ENCODE results near the gene SYNC. TPM values are rescaled to one million over a fixed set of nuclear protein-coding genes. Genes with fewer than 3 reads are reported as not detected.
"Not testable (repeated sequence)": the region's sequence is repeated elsewhere in the genome, so short reads cannot be mapped to it uniquely, and the experiment has no call there.

Gene SYNC
- total RNA-seq, 1 experiment from 2014 or later: 3.0 TPM

DNA sequence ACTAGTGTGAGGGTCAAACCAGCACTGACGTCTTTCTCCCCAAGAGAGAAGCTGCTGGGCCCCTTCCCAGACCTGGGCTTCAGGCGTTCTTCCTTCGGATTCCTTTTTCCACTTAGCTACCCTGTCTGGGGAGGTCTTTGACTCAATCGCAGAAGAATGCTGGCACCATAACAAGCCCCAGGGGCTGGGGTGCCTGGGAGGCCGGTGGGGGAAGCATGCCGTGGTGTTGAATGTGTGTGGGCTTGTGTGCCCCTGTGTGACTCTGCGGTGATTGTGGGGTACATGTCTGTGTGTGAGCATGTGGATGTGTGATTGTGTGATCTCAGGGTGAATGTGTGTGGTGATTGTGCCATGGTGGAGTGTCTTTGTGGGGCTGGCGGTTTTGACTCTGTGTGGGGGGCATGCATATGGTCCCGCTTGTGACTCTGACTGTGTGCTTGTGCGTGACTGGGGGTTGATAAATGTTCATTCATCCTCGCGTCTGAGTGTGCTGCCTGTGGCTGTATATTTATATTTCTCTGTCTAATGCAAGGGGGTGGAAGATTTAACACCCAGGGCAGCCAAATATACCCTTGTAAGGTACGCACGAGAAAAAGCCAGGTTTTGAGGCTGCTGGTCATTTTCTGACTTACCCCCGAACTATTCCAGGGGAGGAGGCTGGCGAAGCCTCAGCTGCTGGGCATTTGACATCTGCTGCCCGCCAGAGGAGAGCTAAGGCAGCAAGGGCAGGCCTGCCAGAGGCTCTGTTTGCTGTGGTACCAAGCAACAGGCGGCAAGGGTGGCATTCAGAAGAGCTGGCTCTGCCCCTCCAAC lies 1.1 kb upstream of the SYNC start:
- peak; percentile 50 for DNase-seq (ENCODE audit: low read depth, low spot score)
- in situ Hi-C loops (cut with HindIII; ENCODE audit: low pct_unique_long_range_greater_than_20kb, low sequenced_read_pairs): no loop called here

DNA sequence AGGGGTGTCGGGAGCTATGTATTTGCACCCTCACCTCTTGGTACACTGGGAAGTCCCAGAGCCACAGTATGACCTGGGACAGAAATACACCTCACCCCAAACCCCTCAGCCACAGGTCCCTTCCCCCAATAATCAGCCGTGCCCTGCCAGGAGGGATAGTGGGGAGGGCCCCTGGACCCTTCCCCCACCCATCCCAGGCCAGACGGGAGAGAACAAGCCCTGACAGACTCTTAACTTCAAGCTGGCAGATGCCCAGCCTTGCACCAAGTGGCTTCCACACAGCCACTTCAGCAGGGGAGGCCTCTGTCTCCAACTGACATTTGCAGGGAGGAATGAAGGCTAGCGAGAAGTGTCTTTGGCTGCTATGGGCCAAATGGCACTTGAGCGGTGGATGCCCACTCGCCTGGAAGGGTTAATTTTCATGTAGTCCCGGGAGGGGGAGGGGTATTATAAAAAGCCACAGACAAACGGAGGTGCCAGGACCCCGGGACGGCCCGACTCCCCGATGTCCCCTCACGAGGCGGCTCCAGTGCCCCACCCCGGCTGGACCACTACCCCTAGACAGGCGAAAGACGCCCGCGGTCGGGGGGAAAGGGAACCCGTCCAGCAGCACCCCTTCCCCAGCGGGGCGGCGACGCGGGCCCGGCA lies 495 bp downstream of the SYNC start:
- DNase-seq (ENCODE audit: low read depth, low spot score): no peak
- in situ Hi-C loops (cut with HindIII; ENCODE audit: low pct_unique_long_range_greater_than_20kb, low sequenced_read_pairs): no loop called here

DNA sequence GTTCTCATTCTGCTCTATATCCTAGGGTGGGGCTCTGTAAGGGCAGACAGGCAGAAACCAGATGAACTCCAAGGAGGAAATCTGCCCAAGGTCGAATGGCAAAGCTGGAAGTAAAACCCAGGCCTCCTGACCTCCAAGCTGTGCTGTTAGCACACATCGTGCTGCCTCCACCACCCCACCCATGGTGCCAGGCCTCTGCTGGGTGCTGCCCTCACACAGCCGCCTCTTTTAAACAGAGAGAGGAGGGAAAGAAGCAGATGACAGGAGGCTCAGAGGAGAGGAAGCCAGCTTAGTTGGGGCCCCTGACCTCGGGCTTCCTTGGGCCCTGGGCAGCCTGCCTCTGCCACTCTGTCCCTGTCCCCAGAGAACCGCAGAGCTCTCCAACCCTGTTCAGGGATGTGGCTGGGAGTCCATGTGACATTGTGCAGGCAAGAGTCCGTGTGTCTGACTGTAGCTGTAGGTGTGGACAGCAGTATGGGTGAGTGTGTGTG lies 1.1 kb downstream of the SYNC start:
- DNase-seq (ENCODE audit: low read depth, low spot score): no peak
- in situ Hi-C loops (cut with HindIII; ENCODE audit: low pct_unique_long_range_greater_than_20kb, low sequenced_read_pairs): no loop called here

DNA sequence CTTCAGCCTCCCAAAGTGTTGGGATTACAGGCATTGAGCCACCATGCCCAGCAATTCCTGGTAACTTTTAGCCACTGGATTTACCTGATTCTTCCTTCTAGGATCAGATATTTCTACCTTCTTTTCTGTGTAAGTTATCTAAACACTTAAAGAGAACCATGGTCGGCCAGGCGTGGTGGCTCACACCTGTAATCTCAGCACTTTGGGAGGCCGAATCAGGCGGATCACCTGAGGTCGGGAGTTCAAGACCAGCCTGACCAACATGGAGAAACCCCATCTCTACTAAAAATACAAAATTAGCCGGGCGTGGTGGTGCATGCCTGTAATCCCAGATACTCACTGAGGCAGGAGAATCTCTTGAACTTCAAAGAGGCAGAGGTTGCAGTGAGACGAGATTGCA lies 5.6 kb downstream of the SYNC start:
- DNase-seq (ENCODE audit: low read depth, low spot score); in situ Hi-C loops (cut with HindIII; ENCODE audit: low pct_unique_long_range_greater_than_20kb, low sequenced_read_pairs): not testable (repeated sequence)

DNA sequence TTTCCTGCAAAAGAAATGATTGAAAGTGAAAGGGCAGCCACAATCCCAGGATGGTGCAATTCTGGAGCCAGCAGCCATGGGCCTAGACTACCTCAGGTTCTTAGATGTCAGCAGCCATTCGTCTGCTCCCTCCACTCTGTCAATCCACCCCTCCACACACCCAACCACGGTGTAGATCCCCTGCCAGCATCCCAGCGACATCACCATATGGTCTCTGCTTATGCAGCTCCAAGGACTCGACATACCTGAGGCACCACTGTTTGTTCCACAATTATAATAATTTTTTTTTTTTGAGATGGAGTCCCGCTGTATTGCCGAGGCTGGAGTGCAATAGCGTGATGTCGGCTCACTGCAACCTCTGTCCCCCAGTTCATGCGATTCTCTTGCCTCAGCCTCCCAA lies 6.5 kb downstream of the SYNC start:
- in situ Hi-C loops (cut with HindIII; ENCODE audit: low pct_unique_long_range_greater_than_20kb, low sequenced_read_pairs): no loop called here
- no peak for DNase-seq (ENCODE audit: low read depth, low spot score)

DNA sequence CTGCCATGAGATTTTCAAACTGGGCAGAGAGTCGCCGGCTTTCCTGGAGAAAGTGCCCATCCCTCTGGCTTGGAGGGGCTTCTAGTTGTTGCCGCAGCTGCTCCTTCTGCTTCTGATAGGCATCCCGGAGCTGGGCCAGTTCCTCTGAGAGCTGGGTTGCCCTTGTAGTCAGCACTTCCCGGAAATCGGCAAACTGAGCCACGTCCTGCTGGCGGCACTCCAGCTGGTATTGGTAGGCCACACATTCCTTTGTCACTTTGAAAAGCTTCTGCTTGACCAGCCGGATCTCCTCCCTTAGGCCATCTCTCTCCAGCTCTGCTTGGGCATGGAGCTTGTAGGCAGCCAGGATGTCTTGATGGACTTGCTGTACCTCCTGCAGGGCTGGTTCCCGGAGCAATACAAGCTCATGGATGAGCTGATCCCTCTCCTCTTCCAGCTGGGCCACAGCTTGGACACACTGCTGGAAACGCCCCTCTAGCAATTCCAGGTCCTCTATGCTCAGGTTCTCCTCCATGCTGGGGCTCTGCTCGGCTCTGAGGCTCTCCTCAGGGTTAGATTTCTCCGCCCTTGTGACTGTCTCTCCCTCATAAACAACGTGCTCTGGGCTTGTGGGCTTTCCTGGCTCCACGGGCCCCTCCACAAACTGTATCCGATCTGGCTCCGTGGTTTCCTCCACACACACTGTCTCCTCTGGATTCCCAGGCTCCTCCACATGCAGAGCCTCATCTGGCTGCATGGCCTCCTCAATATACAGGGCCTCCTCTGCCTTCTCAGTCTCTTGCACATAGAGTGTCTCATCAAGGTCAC lies 7.3 kb downstream of the SYNC start:
- in situ Hi-C loops (cut with HindIII; ENCODE audit: low pct_unique_long_range_greater_than_20kb, low sequenced_read_pairs): no loop called here
- DNase-seq (ENCODE audit: low read depth, low spot score): no peak

DNA sequence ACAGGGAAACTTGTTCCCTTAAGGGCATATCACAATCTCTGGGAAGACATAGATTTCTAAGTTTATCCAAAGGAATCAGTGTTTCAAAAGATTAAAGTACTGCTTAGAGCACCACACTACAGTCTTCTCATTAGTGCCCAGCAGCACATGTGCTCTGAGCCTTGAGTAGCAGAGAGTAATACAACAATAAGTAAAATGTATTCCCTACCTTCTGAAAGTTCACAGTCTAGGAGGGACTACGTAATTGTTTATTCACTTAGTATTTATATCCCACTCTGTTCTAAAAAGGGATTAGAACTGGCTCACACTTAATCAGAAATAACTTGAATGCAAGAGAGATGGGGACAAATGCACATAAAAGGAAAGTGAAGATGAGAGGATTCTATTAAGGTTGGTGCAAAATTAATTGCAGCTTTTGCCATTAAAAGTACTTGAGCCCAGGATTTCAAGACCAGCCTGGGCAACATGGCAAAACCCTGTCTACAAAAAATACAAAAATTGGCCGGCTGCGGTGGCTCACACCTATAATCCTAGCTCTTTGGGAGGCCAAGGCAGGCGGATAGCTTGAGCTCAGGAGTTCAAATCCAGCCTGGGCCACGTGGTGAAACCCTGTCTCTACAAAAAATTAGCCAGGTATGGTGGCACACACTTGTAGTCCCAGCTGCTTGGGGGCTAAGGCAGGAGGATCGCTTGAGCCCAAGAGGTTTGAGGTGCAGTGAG lies 9.0 kb downstream of the SYNC start:
- in situ Hi-C loops (cut with HindIII; ENCODE audit: low pct_unique_long_range_greater_than_20kb, low sequenced_read_pairs): no loop called here
- no peak for DNase-seq (ENCODE audit: low read depth, low spot score)

DNA sequence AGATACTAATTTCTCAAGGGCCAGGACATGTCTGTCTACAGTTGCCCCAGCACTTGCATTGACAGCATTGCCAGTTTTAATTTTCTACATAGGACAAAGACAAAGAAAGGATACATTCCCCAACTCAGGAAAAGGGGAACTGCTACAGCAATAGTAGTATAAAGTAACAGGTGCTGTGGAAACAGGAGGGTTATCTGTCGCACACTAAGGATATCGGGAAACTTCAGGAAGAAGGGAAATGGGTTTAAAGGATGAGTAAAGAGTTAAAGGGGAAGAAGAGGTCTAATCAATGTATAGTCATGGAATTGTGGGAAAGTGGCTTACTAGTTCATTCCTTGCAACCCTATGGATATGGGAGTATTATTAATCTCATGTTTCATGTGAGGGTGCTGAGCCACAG lies 16.2 kb downstream of the SYNC start:
- no peak for DNase-seq (ENCODE audit: low read depth, low spot score)
- in situ Hi-C loops (cut with HindIII; ENCODE audit: low pct_unique_long_range_greater_than_20kb, low sequenced_read_pairs): no loop called here

DNA sequence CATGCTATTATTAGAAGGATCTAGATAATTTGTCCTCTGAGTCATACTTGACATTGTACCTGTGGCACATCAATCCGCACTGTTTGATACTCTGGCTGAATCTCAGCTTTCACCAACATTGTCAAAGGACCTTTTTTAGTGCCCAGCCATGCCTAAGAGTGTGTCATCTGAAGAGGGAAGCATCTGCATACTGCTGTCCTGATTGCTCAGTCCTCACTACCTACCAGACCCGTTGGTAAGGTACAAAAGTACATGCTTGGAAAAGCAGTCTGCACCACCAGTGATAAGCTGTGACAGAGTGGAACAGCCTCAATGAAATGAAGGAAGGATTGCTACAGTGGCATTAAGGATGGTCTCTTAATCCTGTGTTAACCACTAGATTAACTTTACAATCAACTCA lies 17.1 kb downstream of the SYNC start:
- in situ Hi-C loops (cut with HindIII; ENCODE audit: low pct_unique_long_range_greater_than_20kb, low sequenced_read_pairs): no loop called here

DNA sequence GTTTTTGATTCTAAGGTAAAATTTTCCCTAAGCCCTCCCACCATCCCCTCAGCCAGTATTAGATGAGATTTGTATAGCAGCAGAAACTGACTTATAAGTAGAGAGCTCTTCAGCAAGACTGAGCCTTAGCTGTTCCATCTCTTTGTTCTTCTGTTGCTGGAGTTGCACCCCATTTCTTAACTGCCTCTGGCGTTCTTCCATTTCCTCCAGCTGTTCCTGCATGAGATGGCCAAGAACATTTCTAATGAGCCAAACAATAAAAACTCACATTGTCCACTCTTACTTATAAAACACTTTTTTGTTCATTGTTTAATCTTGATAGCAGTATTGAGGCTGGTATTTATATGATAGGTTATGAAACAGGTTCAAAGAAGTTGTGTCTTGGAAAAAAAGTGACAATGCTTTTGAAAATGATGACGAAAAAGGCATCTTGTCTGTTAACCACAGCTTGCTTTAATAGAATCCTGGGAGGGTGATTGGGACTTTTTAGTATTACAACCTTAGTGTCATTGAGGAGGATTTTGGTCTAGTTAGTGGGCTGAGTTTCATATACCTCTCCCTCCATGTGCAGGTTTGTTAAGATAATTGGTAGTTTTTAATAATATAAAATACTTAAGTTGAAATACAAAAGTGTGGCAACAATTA lies 18.3 kb downstream of the SYNC start:
- in situ Hi-C loops (cut with HindIII; ENCODE audit: low pct_unique_long_range_greater_than_20kb, low sequenced_read_pairs): no loop called here
- DNase-seq (ENCODE audit: low read depth, low spot score): peak; percentile 21

More for the DNA sequence above, 17.1 kb downstream of the SYNC start:
- no peak for DNase-seq (ENCODE audit: low read depth, low spot score)

DNA sequence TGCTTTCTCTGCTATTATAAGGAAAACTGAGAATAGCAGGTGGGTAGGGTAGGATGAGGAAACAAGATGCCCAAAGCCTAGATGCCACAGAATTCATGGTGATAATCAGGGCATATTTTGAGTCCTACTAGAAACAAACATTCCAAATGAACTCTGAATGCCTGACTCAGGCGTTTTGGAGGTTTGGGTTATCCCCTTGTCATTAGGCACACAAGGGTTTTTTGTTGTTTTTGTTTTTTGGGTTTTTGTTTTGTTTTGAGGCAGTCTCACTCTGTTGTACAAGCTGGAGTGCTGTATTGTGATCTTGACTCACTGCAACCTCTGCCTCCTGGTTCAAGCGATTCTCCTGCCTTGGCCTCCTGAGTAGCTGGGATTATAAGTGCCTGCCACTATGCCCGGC lies 19.2 kb downstream of the SYNC start:
- DNase-seq (ENCODE audit: low read depth, low spot score): no peak
- in situ Hi-C loops (cut with HindIII; ENCODE audit: low pct_unique_long_range_greater_than_20kb, low sequenced_read_pairs): no loop called here

DNA sequence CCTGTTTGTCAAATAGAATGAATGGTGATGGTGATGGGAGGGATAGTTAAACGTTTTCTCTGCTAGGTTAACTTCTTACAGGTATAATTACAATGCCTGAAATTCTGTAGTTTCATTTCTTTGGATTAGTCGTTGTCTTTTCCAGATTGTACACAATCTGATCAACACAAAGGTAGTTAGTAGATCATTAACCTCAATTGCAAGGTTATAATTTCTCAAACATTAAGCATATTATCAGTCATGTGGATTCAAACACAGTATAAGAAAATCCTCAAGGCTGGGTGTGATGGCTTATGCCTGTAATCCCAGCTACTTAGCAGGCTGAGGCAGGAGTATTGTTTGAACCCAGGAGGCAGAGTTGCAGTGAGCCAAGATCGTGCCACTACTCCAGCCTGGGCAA lies 20.6 kb downstream of the SYNC start:
- DNase-seq (ENCODE audit: low read depth, low spot score): no peak
- in situ Hi-C loops (cut with HindIII; ENCODE audit: low pct_unique_long_range_greater_than_20kb, low sequenced_read_pairs): no loop called here

DNA sequence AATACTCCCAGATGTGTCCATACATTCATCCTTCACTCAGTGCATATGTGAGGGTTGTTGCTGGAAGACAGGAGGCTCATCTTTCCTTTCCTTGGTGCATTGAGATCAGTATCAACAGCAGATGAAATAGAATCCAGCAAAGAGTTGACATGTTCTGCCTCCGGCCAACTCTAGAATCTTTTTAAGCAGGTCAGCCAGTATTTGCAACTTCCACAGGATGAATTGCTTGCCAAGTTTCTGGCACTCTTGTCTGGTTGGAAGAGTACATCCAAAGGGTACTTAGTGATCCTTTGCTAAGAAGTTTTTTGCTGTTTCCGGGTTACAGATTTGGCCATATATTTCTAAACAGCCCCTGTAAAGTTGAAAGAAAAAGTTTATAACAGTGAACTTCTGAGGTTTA lies 21.1 kb downstream of the SYNC start:
- in situ Hi-C loops (cut with HindIII; ENCODE audit: low pct_unique_long_range_greater_than_20kb, low sequenced_read_pairs): no loop called here

DNA sequence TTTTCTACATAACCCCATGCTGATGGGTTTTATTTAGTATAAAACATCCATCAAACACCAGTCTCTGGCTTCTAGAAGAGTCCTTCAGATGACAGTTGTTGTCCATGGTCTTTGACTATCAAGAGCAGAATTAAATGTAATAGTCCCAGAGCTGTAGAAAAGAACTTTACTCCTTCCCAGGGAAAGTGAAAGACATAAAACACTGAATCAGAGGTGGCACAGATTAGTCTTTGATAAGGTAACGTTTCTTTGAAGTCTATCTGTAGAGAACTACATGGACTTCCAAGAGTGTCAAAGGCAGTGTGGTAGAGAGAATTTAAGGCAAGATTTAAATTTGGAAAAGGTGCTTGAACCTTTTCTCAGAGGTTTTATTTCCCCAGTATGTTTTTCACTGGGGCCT lies 21.9 kb downstream of the SYNC start:
- in situ Hi-C loops (cut with HindIII; ENCODE audit: low pct_unique_long_range_greater_than_20kb, low sequenced_read_pairs): no loop called here
- no peak for DNase-seq (ENCODE audit: low read depth, low spot score)

More for the DNA sequence above, 21.1 kb downstream of the SYNC start:
- DNase-seq (ENCODE audit: low read depth, low spot score): no peak

DNA sequence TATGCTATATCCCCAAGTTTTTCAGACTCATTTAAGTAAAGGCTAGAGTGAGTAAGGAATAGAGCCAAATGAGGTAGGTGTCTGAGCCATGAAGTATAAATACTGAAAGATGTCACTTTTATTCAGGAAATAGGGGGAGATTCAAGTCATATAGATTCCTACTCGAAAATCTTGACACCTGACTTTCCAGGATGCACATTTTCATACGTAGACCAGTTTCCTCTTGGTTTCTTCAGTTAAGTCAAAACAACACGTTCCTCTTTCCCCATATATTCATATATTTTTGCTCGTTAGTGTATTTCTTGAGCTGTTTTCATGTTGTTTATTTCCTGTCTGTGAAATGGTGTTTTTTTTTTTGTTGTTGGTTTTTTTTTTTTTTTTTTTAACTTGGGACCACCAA lies 22.6 kb downstream of the SYNC start:
- in situ Hi-C loops (cut with HindIII; ENCODE audit: low pct_unique_long_range_greater_than_20kb, low sequenced_read_pairs): not testable (repeated sequence)

DNA sequence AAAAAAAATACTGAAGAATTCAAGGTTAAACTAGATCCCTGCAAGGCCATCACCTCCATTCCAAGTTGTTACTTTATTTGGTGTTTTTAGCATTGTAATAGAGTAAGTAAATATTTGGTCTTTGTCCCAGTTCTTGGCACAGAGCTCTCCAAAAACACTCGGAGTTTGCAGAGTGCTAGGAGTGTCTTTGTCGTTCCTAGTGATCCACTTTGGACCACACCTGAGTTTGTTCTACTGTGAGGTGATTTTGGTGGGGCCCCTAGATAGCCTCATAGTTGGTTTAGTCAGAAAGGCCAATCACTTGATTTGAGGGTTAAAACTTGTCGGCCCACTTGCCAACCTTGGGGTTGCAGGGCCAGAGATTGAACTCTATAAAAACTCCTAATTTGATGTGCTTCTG lies 25.6 kb downstream of the SYNC start:
- in situ Hi-C loops (cut with HindIII; ENCODE audit: low pct_unique_long_range_greater_than_20kb, low sequenced_read_pairs): no loop called here
- no peak for DNase-seq (ENCODE audit: low read depth, low spot score)

More for the DNA sequence above, 22.6 kb downstream of the SYNC start:
- not testable (repeated sequence) for DNase-seq (ENCODE audit: low read depth, low spot score)

DNA sequence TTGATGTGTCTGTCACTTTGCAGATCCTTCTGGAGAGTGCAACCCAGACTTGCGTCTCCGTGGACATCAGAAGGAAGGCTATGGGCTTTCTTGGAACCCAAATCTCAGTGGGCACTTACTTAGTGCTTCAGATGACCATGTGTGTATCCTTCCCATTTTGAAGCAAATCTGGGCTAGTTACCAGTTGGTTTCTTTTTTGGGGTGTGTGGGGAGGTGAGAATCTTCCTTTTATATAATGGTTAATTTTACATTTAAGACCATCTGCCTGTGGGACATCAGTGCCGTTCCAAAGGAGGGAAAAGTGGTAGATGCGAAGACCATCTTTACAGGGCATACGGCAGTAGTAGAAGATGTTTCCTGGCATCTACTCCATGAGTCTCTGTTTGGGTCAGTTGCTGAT lies 33.9 kb downstream of the SYNC start:
- in situ Hi-C loops (cut with HindIII; ENCODE audit: low pct_unique_long_range_greater_than_20kb, low sequenced_read_pairs); DNase-seq (ENCODE audit: low read depth, low spot score): not testable (repeated sequence)
